Esophagus (tissue), 2 donors: ENCODE measurements around the gene TMEM232. TPM values are rescaled to one million over a fixed set of nuclear protein-coding genes. Genes with fewer than 3 reads are reported as not detected.

ENCODE experiments used
- H3K27ac ChIP-seq, 2 donors: one replicate each; pipeline ENCODE4 v1.5.1; 2013; ENCODE audit warnings: low read depth in 2 of 2, mild to moderate bottlenecking in 2 of 2, inconsistent platforms in 1 of 2, low read length in 1 of 2, moderate library complexity in 1 of 2
- H3K27me3 ChIP-seq, 2 donors: one replicate each; pipeline ENCODE4 v1.6.1; 2013; ENCODE audit warnings: low read length in 2 of 2, control low read depth in 1 of 2, mild to moderate bottlenecking in 1 of 2; ENCODE audit not compliant: insufficient read depth in 2 of 2, control insufficient read depth in 1 of 2
- H3K36me3 ChIP-seq, 2 donors: one replicate each; pipeline ENCODE4 v1.6.1; 2013; ENCODE audit warnings: low read length in 1 of 2; ENCODE audit not compliant: control insufficient read depth in 2 of 2, insufficient read depth in 2 of 2
- H3K4me1 ChIP-seq, 2 donors: one replicate each; pipeline ENCODE4 v1.6.1; 2013; ENCODE audit warnings: low read length in 1 of 2; ENCODE audit not compliant: control insufficient read depth in 2 of 2, insufficient read depth in 2 of 2
- H3K4me3 ChIP-seq, 2 donors: one replicate each; pipeline ENCODE4 v1.5.1; 2013; ENCODE audit warnings: low read length in 2 of 2, mild to moderate bottlenecking in 2 of 2, low read depth in 1 of 2, moderate library complexity in 1 of 2
- H3K9me3 ChIP-seq, 2 donors: one replicate each; pipeline ENCODE4 v1.6.1; 2013; ENCODE audit warnings: mild to moderate bottlenecking in 2 of 2, low read depth in 1 of 2, low read length in 1 of 2, moderate library complexity in 1 of 2; ENCODE audit not compliant: control insufficient read depth in 2 of 2, insufficient read depth in 1 of 2
- WGBS, 2 donors: extraction: QIAGEN DNeasy Blood & Tissue Kit; methylation state at CpG; one replicate each; pipeline ENCODE4 v1.1.7; 2013; 5-methylcytosine and 5-hydroxymethylcytosine counted together
- polyA plus RNA-seq, 2 donors: library from polyadenylated mRNA; stranded (reverse); fragments of 200-250 nt; gene quantifications; one replicate each; pipeline ENCODE4 v1.2.3, GENCODE V29; 2013
- donor health status: healthy with polysubstance abuse.
- donor health status: Bipolar disorder and iron deficiency.

The TMEM232 gene
- polyA plus RNA-seq, 2 donors = 0.49 to 0.65 TPM

DNA sequence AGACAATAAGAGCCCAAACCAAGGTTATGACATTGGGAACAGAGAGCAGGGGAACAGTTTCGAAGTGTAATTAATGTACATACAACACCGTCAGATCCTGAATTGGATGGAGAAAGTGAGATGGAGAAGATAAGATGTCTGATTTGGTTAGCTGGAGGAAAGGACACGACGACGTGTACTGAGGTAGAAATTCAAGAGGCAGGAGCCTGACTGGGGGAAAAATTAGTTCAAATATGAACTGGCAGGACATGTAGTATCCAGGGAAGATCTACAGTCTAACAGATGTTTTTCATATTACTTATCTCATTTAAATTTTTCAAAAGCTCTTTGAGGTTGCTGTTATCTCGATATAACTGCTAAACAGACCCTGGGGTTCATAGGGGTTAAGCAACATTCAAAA is 114.7 kb downstream of the TMEM232 start:
- H3K27ac ChIP-seq = no peak overlapping the region
- H3K9me3 ChIP-seq = no peaks in the 10 kb centered on the region
- 88% methylated on average over 6 of the region's 6 CpGs for WGBS, 2 donors
- no peaks in the 10 kb centered on the region for H3K4me1 ChIP-seq
- H3K36me3 ChIP-seq = no peaks in the 10 kb centered on the region
- no peaks in the 10 kb centered on the region for H3K27me3 ChIP-seq
- no peak overlapping the region for H3K4me3 ChIP-seq

DNA sequence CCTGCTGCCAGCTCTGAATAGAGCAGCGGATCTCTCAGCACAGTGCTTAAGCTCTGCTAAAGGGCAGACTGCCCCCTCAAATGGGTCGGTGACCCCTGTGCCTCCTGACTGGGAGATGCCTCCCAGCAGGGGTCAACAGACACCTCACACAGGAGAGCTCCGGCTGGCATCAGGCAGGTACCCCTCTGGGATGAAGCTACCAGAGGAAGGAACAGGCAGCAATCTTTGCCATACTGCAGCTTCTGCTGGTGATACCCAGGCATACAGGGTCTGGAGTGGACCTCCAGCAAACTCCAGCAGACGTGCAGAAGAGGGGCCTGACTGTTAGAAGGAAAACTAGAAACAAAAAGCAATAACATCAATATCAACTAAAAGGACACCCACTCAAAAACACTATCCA is 131.6 kb downstream of the TMEM232 start:
- no peak overlapping the region for H3K27ac ChIP-seq
- no peaks in the 10 kb centered on the region for H3K36me3 ChIP-seq
- peaks cover 0 to 9% of the 10 kb centered on the region in 2 donors for H3K9me3 ChIP-seq
- 89 to 93% methylated on average over 4 of the region's 4 CpGs for WGBS, 2 donors
- H3K4me3 ChIP-seq = no peak overlapping the region
- no peaks in the 10 kb centered on the region for H3K27me3 ChIP-seq
- H3K4me1 ChIP-seq = no peaks in the 10 kb centered on the region

DNA sequence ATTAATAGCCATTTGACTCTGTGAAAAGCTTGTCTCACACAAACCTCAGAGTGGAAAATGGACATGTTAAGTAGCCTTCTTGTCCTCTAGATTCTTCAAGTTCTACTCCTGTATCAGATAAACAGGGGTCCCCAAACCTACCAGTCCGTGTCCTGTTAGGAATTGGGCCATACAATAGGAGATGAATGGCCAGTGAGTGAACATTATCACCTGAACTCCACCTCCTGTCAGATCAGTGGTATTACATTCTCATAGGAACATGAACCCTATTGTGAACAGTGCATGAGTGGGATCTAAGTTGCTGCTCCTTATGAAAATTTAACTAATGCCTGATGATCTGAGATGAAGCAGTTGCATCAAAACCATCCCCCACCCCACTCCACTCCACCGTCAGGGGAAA is 136.3 kb downstream of the TMEM232 start:
- H3K27ac ChIP-seq = no peak overlapping the region
- no peaks in the 10 kb centered on the region for H3K4me1 ChIP-seq
- WGBS, 2 donors = 29 to 34% methylated on average over 2 of the region's 2 CpGs
- no peaks in the 10 kb centered on the region for H3K27me3 ChIP-seq
- H3K36me3 ChIP-seq = no peaks in the 10 kb centered on the region
- peaks cover 0 to 9% of the 10 kb centered on the region in 2 donors for H3K9me3 ChIP-seq
- H3K4me3 ChIP-seq = no peak overlapping the region

DNA sequence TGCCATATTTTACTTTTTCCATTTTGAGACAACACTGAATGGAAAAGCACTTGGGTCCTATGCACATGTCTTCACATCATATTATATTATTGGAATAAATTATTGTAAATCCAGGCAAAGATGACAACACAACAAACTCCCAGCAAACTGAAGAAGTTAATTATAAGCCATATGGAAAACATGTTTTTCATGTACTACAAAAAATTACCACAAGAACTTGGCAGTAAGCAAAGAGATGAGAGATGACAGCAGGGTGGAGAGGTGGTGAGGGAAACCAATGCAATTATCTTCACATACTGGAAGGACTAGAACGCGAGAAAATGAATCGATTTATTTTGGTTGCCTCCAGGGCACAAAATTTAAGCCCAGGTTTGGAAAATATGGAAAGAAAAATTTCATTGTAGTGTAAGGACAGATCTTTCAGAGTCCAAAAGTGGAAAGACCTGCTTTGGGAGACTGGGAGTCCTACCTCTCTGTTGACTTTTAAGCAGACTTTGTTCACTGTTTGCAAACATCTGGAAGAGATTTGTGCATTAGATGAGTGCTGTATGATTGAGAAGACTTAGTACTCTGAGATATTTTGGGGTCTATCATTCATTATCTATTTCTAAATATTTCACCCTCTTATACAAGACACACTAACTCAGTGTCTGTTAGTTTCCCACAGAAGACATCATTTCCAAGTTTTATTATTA is 138.0 kb downstream of the TMEM232 start:
- Histone ChIP-seq H3K27me3 (no peaks in the 10 kb centered on the region), H3K27ac (no peak overlapping the region), H3K4me3 (no peak overlapping the region), H3K9me3 (no peaks in the 10 kb centered on the region), H3K36me3 (no peaks in the 10 kb centered on the region), H3K4me1 (no peaks in the 10 kb centered on the region)
- WGBS, 2 donors = 64 to 72% methylated on average over 3 of the region's 3 CpGs

DNA sequence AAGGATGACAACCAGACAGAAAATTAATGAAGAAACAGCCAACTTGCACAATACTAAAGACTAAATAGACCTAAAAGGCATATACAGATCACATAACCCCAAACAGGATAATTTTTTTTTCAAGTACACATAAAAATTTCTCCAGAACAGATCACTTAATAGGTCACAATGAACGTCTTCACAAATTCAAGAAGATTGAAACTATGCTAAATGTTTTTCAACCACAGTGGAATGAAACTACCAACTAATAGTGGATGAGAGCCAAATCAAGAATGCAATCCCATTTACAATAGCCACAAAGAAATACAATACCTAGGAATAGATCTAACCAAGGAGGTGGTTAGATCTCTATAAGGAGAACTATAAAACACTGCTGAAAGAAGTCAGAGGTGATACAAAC is 145.8 kb downstream of the TMEM232 start:
- WGBS, 2 donors = 62 to 73% methylated on average over 1 of the region's 1 CpG
- H3K36me3 ChIP-seq = no peaks in the 10 kb centered on the region
- no peaks in the 10 kb centered on the region for H3K4me1 ChIP-seq
- H3K27ac ChIP-seq = no peak overlapping the region
- H3K4me3 ChIP-seq = no peak overlapping the region
- no peaks in the 10 kb centered on the region for H3K27me3 ChIP-seq
- no peaks in the 10 kb centered on the region for H3K9me3 ChIP-seq

DNA sequence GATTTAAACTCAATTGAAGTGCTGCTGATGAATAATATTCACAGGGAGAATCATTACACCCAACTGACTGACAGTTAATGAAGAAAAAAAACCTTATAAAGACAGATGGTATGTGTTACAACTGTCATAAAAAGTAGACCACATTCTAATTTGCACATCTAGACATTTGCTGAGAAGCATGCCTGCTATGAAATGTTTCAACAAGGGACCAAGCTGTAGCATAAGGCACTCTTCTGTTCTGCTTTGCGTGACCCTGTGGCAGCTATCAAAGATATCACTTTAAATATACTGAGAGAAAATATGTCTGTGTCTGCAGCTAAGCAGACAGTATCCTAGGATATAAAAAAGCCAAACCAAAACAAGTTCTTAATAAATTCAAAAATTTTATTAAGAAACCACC is 153.7 kb downstream of the TMEM232 start:
- Histone ChIP-seq H3K27me3 (no peaks in the 10 kb centered on the region), H3K4me1 (no peaks in the 10 kb centered on the region), H3K27ac (no peak overlapping the region), H3K9me3 (no peaks in the 10 kb centered on the region), H3K36me3 (no peaks in the 10 kb centered on the region), H3K4me3 (no peak overlapping the region)
- WGBS, 2 donors = 88 to 97% methylated on average over 1 of the region's 1 CpG

DNA sequence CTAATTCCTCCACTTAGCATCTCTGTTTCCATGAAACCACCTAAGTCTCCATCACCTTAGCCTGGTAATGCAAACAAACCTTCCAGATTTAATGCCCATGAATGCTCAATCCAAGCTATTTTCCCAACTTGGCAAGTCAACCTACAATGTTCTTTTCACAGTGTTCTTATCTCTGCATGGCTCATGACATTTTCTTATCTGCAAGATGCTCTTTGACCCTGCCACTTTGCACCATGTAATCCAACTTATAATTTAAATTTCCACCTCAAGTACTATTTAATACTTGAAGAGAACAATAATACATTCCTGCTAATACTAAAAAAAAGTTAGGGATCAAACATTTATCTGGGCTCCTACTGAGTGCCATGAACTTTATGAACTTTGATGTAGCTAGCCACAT is 164.3 kb downstream of the TMEM232 start:
- Histone ChIP-seq H3K4me3 (no peak overlapping the region), H3K9me3 (peaks cover 0 to 2% of the 10 kb centered on the region in 2 donors), H3K4me1 (no peaks in the 10 kb centered on the region), H3K27ac (no peak overlapping the region), H3K27me3 (no peaks in the 10 kb centered on the region), H3K36me3 (no peaks in the 10 kb centered on the region)

DNA sequence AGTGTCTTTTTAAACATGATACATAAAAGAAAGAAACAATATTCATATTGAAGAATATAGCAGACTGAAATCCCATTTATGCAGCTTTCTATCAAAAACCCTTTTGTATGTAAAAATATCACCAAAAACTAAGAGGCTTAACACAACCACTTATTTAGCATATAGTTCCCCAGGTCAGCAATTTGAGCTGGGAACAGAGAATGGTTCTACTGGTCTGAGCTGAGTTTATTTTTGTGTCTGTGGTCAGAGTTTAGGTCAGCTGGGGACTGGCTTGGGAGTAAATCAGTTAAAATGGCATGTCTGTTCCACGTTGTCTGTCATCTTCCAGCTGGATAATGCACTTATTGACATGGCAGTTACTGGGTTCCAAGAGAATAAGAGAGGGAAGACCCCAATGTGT is 165.0 kb downstream of the TMEM232 start:
- no peaks in the 10 kb centered on the region for H3K4me1 ChIP-seq
- peaks cover 0 to 2% of the 10 kb centered on the region in 2 donors for H3K9me3 ChIP-seq
- WGBS, 2 donors = 48 to 53% methylated on average over 1 of the region's 1 CpG
- no peaks in the 10 kb centered on the region for H3K36me3 ChIP-seq
- no peak overlapping the region for H3K4me3 ChIP-seq
- no peaks in the 10 kb centered on the region for H3K27me3 ChIP-seq
- no peak overlapping the region for H3K27ac ChIP-seq

DNA sequence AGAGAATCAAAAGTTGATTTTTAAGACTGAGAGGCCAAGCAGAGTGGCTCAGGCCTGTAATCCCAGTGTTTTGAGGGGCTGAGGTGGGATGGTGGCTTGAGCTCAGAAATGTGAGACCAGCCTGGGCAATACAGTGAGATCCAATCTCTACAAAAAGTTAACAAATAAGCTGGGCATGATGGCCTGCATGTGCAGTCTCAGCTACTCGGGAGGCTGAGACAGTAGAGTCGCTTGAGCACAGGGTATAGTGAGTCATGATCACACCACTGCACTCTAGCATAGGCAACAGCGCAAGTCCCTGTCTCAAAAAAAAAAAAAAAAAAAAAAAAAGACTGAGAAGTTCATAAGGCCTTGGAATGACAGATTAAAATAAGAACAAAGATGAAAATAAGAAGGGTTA is 177.2 kb downstream of the TMEM232 start:
- WGBS, 2 donors = 90 to 92% methylated on average over 3 of the region's 3 CpGs
- no peak overlapping the region for H3K4me3 ChIP-seq
- H3K4me1 ChIP-seq = no peaks in the 10 kb centered on the region
- H3K27me3 ChIP-seq = no peaks in the 10 kb centered on the region
- no peaks in the 10 kb centered on the region for H3K9me3 ChIP-seq
- H3K27ac ChIP-seq = no peak overlapping the region
- no peaks in the 10 kb centered on the region for H3K36me3 ChIP-seq

DNA sequence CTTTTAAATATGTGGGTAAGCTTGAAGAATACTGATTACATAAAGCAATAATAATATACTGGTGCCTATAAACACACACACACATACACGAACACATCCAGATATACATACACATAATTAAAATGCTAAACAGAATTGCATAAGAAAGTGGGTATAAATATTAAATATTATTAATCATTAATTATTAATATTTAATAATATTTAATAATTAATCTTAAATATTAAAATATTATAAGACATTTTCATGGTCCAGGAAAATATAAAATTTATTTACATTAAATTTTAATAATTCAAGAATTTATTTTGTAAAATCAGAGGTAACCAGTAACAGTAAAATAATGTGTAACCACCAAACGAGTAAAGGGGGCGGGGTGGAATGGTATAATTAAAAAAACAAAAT is 178.3 kb downstream of the TMEM232 start:
- no peaks in the 10 kb centered on the region for H3K9me3 ChIP-seq
- no peaks in the 10 kb centered on the region for H3K36me3 ChIP-seq
- no peak overlapping the region for H3K27ac ChIP-seq
- H3K4me1 ChIP-seq = no peaks in the 10 kb centered on the region
- H3K27me3 ChIP-seq = no peaks in the 10 kb centered on the region
- no peak overlapping the region for H3K4me3 ChIP-seq
- WGBS, 2 donors = 76 to 88% methylated on average over 3 of the region's 3 CpGs
